SK-N-SH treated with all-trans-retinoic acid at 6 μM for 48 hours (cell line): ENCODE results near the gene CPXM2.

Source experiments
- ARNTL ChIP-seq: fragments of 450-650 bp; formaldehyde crosslinking; IDR thresholded peaks from 2 replicates; pipeline ENCODE4 v1.5.0; 2020; ENCODE audit warnings: low read depth, mild to moderate bottlenecking, moderate library complexity, borderline replicate concordance
- BACH2 ChIP-seq: fragments of 250-450 bp; sonication (Bioruptor Pico); IDR thresholded peaks from 2 replicates; pipeline ENCODE4 v1.9.0; 2021; ENCODE audit warnings: mild to moderate bottlenecking, borderline replicate concordance
- CSDC2 ChIP-seq: fragments of 250-450 bp; sonication (Bioruptor Pico); IDR thresholded peaks from 2 replicates; pipeline ENCODE4 v1.5.0; 2020; ENCODE audit warnings: mild to moderate bottlenecking, moderate library complexity
- ESRRG ChIP-seq: fragments of 250-450 bp; sonication (Bioruptor Pico); IDR thresholded peaks from 2 replicates; pipeline ENCODE4 v1.6.1; 2021; ENCODE audit warnings: mild to moderate bottlenecking
- GLIS3 ChIP-seq: fragments of 250-450 bp; sonication (Bioruptor Pico); IDR thresholded peaks from 2 replicates; pipeline ENCODE4 v1.5.0; 2020; ENCODE audit warnings: mild to moderate bottlenecking, moderate library complexity
- ISL1 ChIP-seq: fragments of 250-450 bp; sonication (Bioruptor Pico); IDR thresholded peaks from 2 replicates; pipeline ENCODE4 v2.1.2; 2022; ENCODE audit warnings: mild to moderate bottlenecking, moderate library complexity
- OSR1 ChIP-seq: fragments of 250-450 bp; sonication (Bioruptor Pico); IDR thresholded peaks from 2 replicates; pipeline ENCODE4 v1.8.0; 2022; ENCODE audit warnings: moderate library complexity, mild to moderate bottlenecking, inconsistent platforms
- RARB ChIP-seq: fragments of 250-450 bp; sonication (Bioruptor Pico); IDR thresholded peaks from 2 replicates; pipeline ENCODE4 v1.8.0; 2021; ENCODE audit warnings: mild to moderate bottlenecking, moderate library complexity
- ZC3H10 ChIP-seq: fragments of 250-450 bp; sonication (Bioruptor Pico); IDR thresholded peaks from 2 replicates; pipeline ENCODE4 v1.5.1; 2021; ENCODE audit warnings: mild to moderate bottlenecking, moderate library complexity
- ZFP3 ChIP-seq: fragments of 250-450 bp; sonication (Bioruptor Pico); IDR thresholded peaks from 2 replicates; pipeline ENCODE4 v1.5.0; 2020; ENCODE audit warnings: mild to moderate bottlenecking, moderate library complexity
- ZFP30 ChIP-seq: fragments of 450-650 bp; formaldehyde crosslinking; IDR thresholded peaks from 2 replicates; pipeline ENCODE4 v1.5.0; 2022; ENCODE audit warnings: mild to moderate bottlenecking, moderate library complexity
- ZNF565 ChIP-seq: fragments of 450-650 bp; formaldehyde crosslinking; conservative IDR thresholded peaks from 2 replicates; pipeline ENCODE4 v1.5.0; 2020; ENCODE audit warnings: low read depth, mild to moderate bottlenecking, moderate library complexity
- TF ChIP-seq, protein P1 (sequence below): fragments of 250-450 bp; sonication (Bioruptor Pico); IDR thresholded peaks from 2 replicates; pipeline ENCODE4 v1.8.0; 2020; ENCODE audit warnings: mild to moderate bottlenecking, moderate library complexity, borderline replicate concordance
- TF ChIP-seq, protein P2 (sequence below): fragments of 250-450 bp; sonication (Bioruptor Pico); IDR thresholded peaks from 2 replicates; pipeline ENCODE4 v1.5.1; 2020; ENCODE audit warnings: low read depth, mild to moderate bottlenecking, moderate library complexity

DNA sequence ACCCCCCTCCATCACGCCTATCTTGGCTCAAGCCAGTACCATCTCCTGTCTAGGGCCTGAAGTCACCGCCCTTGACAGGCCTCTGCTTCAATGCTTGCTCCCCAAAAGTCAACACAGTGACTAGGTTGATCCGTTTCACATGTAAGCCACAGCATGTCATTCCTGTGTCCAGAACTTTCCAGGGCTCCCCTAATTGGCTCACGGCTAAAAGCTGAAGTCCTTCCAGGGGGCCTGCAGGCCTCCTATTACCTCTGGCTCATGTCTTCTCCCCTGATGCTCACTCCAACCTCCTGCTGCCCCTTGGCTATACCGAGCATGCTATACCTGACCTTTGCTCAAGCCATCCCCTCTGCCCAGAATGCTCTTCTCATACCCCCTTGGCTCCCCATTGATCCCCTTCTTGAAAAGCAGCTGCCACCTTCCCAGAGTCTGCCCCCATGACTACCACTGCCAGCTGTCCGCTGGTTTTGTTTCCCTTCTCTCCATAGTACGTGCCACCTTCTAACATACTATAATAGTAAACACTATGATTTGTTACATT is 39.1 kb downstream of the CPXM2 start:
- TF ChIP-seq ARNTL (no peak), ZFP30 (CRISPR knock-in tag) (no peak), ZFP3 (no peak), ESRRG (CRISPR knock-in tag) (no peak), RARB (CRISPR knock-in tag) (no peak), ZNF565 (no peak), ZC3H10 (no peak), CSDC2 (CRISPR knock-in tag) (no peak), ISL1 (no peak), BACH2 (CRISPR knock-in tag) (no peak), OSR1 (no peak), GLIS3 (CRISPR knock-in tag) (no peak)
- TF ChIP-seq, protein P1, sequence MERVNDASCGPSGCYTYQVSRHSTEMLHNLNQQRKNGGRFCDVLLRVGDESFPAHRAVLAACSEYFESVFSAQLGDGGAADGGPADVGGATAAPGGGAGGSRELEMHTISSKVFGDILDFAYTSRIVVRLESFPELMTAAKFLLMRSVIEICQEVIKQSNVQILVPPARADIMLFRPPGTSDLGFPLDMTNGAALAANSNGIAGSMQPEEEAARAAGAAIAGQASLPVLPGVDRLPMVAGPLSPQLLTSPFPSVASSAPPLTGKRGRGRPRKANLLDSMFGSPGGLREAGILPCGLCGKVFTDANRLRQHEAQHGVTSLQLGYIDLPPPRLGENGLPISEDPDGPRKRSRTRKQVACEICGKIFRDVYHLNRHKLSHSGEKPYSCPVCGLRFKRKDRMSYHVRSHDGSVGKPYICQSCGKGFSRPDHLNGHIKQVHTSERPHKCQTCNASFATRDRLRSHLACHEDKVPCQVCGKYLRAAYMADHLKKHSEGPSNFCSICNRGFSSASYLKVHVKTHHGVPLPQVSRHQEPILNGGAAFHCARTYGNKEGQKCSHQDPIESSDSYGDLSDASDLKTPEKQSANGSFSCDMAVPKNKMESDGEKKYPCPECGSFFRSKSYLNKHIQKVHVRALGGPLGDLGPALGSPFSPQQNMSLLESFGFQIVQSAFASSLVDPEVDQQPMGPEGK (CRISPR knock-in tag), result no peak
- TF ChIP-seq, protein P2, sequence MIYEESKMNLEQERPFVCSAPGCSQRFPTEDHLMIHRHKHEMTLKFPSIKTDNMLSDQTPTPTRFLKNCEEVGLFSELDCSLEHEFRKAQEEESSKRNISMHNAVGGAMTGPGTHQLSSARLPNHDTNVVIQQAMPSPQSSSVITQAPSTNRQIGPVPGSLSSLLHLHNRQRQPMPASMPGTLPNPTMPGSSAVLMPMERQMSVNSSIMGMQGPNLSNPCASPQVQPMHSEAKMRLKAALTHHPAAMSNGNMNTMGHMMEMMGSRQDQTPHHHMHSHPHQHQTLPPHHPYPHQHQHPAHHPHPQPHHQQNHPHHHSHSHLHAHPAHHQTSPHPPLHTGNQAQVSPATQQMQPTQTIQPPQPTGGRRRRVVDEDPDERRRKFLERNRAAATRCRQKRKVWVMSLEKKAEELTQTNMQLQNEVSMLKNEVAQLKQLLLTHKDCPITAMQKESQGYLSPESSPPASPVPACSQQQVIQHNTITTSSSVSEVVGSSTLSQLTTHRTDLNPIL (CRISPR knock-in tag), result no peak
